HepG2 (cell line): ENCODE data around the gene TEKT5. TPM values are rescaled to one million over a fixed set of nuclear protein-coding genes. Genes with fewer than 3 reads are reported as not detected.
A peak's percentile ranks its signal among the peaks of the same experiment; 100 is the strongest.

Experiments used
- CAMTA2 ChIP-seq: sonication (generic); formaldehyde crosslinking; IDR thresholded peaks from 2 replicates; pipeline ENCODE4 v1.4.0; 2020; ENCODE audit warnings: mild to moderate bottlenecking, missing genetic modification reagents, borderline replicate concordance
- CREBL2 ChIP-seq: sonication (generic); formaldehyde crosslinking; IDR thresholded peaks from 2 replicates; pipeline ENCODE4 v1.8.1; 2023; ENCODE audit warnings: missing genetic modification reagents, mild to moderate bottlenecking, borderline replicate concordance
- EED ChIP-seq: sonication (generic); formaldehyde crosslinking; IDR thresholded peaks from 2 replicates; pipeline ENCODE4 v1.5.0; 2020; ENCODE audit warnings: mild to moderate bottlenecking, missing genetic modification reagents
- GPBP1L1 ChIP-seq: sonication (generic); formaldehyde crosslinking; IDR thresholded peaks from 2 replicates; pipeline ENCODE4 v1.5.0; 2020; ENCODE audit warnings: mild to moderate bottlenecking, missing genetic modification reagents
- ISL2 ChIP-seq: sonication (generic); formaldehyde crosslinking; IDR thresholded peaks from 2 replicates; pipeline ENCODE4 v1.5.0; 2020; ENCODE audit warnings: missing genetic modification reagents
- JARID2 ChIP-seq: sonication (generic); formaldehyde crosslinking; IDR thresholded peaks from 2 replicates; pipeline ENCODE4 v1.8.1; 2023; ENCODE audit warnings: missing genetic modification reagents, inconsistent platforms; ENCODE audit not compliant: insufficient replicate concordance
- NCOA1 ChIP-seq: sonication (generic); formaldehyde crosslinking; IDR thresholded peaks from 2 replicates; pipeline ENCODE4 v1.9.0; 2021; ENCODE audit warnings: missing genetic modification reagents
- PRDM15 ChIP-seq: sonication (generic); formaldehyde crosslinking; IDR thresholded peaks from 2 replicates; pipeline ENCODE4 v1.4.0; 2020; ENCODE audit warnings: missing genetic modification reagents
- SNAPC2 ChIP-seq: sonication (generic); formaldehyde crosslinking; IDR thresholded peaks from 2 replicates; pipeline ENCODE4 v1.8.1; 2022; ENCODE audit warnings: mild to moderate bottlenecking, missing genetic modification reagents
- SRF ChIP-seq: IDR thresholded peaks from 2 replicates; pipeline ENCODE4 v1.6.1; 2011; ENCODE audit warnings: mild to moderate bottlenecking, low read depth, low read length, moderate library complexity
- TEAD3 ChIP-seq: optimal IDR thresholded peaks from 2 replicates; pipeline ENCODE3; 2016; ENCODE audit warnings: borderline replicate concordance
- ZBTB46 ChIP-seq: sonication (generic); formaldehyde crosslinking; IDR thresholded peaks from 2 replicates; pipeline ENCODE4 v1.4.0; 2020; ENCODE audit warnings: mild to moderate bottlenecking, missing genetic modification reagents, borderline replicate concordance
- ZFX ChIP-seq: sonication (generic); formaldehyde crosslinking; IDR thresholded peaks from 2 replicates; pipeline ENCODE4 v1.4.0; 2020; ENCODE audit warnings: mild to moderate bottlenecking, low read depth, missing genetic modification reagents, moderate library complexity
- ZNF264 ChIP-seq: sonication (generic); formaldehyde crosslinking; IDR thresholded peaks from 2 replicates; pipeline ENCODE4 v1.4.0; 2020; ENCODE audit warnings: missing genetic modification reagents
- ZNF558 ChIP-seq: sonication (generic); formaldehyde crosslinking; IDR thresholded peaks from 2 replicates; pipeline ENCODE4 v1.9.0; 2022; ENCODE audit warnings: mild to moderate bottlenecking, missing genetic modification reagents, borderline replicate concordance
- ZNF569 ChIP-seq: sonication (generic); formaldehyde crosslinking; IDR thresholded peaks from 2 replicates; pipeline ENCODE4 v1.5.0; 2020; ENCODE audit warnings: mild to moderate bottlenecking, missing genetic modification reagents, moderate library complexity, borderline replicate concordance
- ZNF644 ChIP-seq: IDR thresholded peaks from 2 replicates; pipeline ENCODE4 v1.6.1; 2016; ENCODE audit warnings: low read depth
- ZNF652 ChIP-seq: IDR thresholded peaks from 2 replicates; pipeline ENCODE4 v1.6.1; 2016; ENCODE audit warnings: low read depth, borderline replicate concordance
- ZNF749 ChIP-seq: sonication (generic); formaldehyde crosslinking; IDR thresholded peaks from 2 replicates; pipeline ENCODE4 v1.8.0; 2022; ENCODE audit warnings: mild to moderate bottlenecking, missing genetic modification reagents, moderate library complexity, borderline replicate concordance
- ZSCAN22 ChIP-seq: sonication (generic); formaldehyde crosslinking; IDR thresholded peaks from 2 replicates; pipeline ENCODE4 v1.4.0; 2020; ENCODE audit warnings: mild to moderate bottlenecking, missing genetic modification reagents
- polyA plus RNA-seq, 8 experiments: library from polyadenylated mRNA; depleted of rRNA in 3 of 8; stranded (reverse) in 7 of 8; unstranded in 1 of 8; fragments of >200 nt; fragmentation: Illumina TruSeq in 4 of 8; extraction: Trizol in 4 of 8; gene quantifications; 2 replicates each; pipeline versions ENCODE4 v1.2.1 to v1.2.3, GENCODE V29; 2011 to 2016; ENCODE audit warnings: low read depth in 4 of 8, missing spikeins in 1 of 8, mixed read lengths in 1 of 8; ENCODE audit not compliant: insufficient read depth in 1 of 8
- total RNA-seq, 5 experiments: library from RNA; depleted of rRNA; stranded (reverse); fragments of >200 nt; fragmentation: Illumina TruSeq; extraction: Trizol; gene quantifications; 2 replicates each; pipeline ENCODE4 v1.2.3, GENCODE V29; 2016; ENCODE audit warnings: low read depth in 1 of 5
- TF ChIP-seq, protein P1 (sequence below): sonication (generic); formaldehyde crosslinking; IDR thresholded peaks from 2 replicates; pipeline ENCODE4 v1.4.0; 2020; ENCODE audit warnings: missing genetic modification reagents

Gene TEKT5
- total and polyA plus RNA-seq, 2 of the 13 experiments (the other 11 are each of a cell fraction or from before 2014, with no cell fraction given) = 0.16 TPM; not detected in 1

DNA sequence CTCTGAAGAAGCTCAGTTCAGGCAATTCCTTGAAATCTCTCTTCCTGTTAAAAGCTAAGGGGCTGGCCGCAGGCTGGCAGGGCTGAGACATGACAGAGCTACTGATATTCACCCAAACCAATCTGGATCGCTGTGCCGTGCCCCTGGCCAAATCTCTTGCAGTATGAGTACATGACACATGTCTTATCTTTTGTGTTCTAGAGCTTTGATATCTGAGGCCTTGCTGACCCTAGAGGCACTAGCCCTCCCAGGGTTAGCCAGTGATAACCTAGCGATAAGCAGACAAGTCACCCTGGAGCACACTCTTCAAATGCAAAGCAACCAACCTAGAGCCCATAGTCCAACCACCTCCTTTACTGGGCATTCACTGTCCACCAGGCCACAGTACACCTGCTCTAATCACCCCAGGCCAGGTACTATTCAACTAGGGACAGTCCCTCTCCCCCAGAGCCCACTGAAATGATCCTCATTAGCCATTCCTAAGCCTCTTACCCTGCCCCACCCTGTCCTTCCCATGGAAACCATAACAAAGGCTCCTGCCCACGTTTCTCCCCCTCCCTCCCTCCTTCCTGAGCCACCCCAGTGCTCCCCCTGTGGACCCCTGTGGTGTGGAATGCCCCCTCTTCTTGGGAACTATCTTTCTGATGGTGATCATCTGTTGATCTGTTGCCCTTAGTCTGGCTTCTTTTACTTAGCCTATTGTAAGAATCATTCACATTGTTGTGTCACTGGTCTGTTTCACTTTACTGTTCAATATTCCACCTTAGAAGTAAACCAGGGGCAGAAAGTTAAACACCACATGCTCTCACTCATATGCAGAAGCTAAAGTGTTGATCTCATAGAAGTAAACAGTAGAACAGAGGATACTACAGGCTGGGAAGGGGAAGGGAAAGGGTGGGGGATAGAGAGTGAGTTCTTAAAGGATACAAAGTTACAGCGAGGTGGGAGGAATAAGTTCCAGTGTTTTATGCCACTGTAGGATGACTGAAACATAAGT lies 52.5 kb downstream of the TEKT5 start (continued):
- TF ChIP-seq GPBP1L1 (CRISPR knock-in tag) (no peak), SNAPC2 (CRISPR knock-in tag) (0 out of 2 replicates have a peak, but pooled peaks have one; percentile 32), ZNF749 (no peak), ZNF569 (no peak), CAMTA2 (CRISPR knock-in tag) (no peak; the same call in 1 of the 2 replicates), NCOA1 (CRISPR knock-in tag) (no peak), SRF (no peak), ISL2 (CRISPR knock-in tag) (peak; percentile 80; the same call in 1 of the 2 replicates), ZSCAN22 (CRISPR knock-in tag) (no peak), ZNF558 (CRISPR knock-in tag) (no peak), ZNF264 (CRISPR knock-in tag) (0 out of 2 replicates have a peak, but pooled peaks have one; percentile 60), TEAD3 (CRISPR knock-in tag) (peak; percentile 41), CREBL2 (CRISPR knock-in tag) (no peak), EED (no peak), ZFX (peak; percentile 78), ZBTB46 (CRISPR knock-in tag) (no peak), ZNF644 (CRISPR knock-in tag) (peak; percentile 71; the same call in 1 of the 2 replicates), JARID2 (CRISPR knock-in tag) (no peak), ZNF652 (CRISPR knock-in tag) (no peak), PRDM15 (CRISPR knock-in tag) (no peak)
- TF ChIP-seq, protein P1, sequence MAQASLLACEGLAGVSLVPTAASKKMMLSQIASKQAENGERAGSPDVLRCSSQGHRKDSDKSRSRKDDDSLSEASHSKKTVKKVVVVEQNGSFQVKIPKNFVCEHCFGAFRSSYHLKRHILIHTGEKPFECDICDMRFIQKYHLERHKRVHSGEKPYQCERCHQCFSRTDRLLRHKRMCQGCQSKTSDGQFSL (CRISPR knock-in tag) = no peak
